ENCODE results near the gene COG8.
A peak's percentile ranks its signal among the peaks of the same experiment; 100 is the strongest.

COG8 gene

DNA sequence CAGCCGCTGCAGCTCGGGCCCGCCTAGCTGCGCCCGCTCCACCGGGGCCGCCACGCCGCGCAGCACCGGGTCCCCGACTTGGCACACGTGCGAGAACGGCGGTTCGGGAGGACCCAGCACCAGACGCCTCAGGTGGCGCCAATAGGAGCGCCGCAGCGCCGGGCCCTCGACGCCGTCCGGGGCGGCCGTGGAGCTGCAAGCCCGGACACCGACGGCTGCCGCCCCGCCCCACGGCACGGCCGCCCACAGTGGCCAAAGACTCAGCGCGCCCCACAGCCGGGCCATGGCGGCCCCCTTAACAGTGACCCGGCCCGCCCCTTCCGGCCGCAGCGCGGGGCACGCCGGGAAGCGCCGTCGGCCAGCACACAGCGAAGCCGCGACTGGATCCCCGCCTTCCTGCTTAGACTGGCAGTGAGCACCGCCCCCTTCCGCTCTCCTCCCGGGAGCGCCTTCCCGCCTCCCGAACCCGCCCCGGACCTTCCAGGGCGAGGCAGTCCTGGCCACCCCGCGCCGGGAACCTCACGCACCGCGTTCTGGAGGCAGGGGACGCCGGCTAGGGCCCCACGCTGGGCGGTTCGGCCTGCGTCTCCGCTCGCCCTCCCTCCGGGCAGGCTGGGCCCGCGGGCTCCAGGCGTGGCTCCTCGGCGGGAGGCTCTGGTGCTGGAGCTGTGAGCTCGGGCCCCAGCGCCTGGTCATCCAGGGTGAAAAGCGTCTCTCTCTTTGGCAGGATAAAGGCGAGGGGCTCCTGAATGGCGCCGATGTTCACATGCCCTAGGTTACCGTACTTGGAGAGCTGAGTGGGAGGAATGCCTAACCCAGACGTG, 8.9 kb downstream of the COG8 start, which contains the start of gene PDF:
PDF (minus strand) TSS at position 303 of the 824 bp plus-strand sequence; CDS start at position 285, 18 bp downstream.
- peak within 1 kb of the TSS; percentile 73 for H3K4me3 ChIP-seq (ENCODE audit: low read length)
- DNase-seq (ENCODE audit: low read depth): peak; percentile 95
- TF ChIP-seq, protein P1, sequence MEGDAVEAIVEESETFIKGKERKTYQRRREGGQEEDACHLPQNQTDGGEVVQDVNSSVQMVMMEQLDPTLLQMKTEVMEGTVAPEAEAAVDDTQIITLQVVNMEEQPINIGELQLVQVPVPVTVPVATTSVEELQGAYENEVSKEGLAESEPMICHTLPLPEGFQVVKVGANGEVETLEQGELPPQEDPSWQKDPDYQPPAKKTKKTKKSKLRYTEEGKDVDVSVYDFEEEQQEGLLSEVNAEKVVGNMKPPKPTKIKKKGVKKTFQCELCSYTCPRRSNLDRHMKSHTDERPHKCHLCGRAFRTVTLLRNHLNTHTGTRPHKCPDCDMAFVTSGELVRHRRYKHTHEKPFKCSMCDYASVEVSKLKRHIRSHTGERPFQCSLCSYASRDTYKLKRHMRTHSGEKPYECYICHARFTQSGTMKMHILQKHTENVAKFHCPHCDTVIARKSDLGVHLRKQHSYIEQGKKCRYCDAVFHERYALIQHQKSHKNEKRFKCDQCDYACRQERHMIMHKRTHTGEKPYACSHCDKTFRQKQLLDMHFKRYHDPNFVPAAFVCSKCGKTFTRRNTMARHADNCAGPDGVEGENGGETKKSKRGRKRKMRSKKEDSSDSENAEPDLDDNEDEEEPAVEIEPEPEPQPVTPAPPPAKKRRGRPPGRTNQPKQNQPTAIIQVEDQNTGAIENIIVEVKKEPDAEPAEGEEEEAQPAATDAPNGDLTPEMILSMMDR (IDR thresholded peaks at IDR 0.05; ENCODE audit: insufficient read depth, low read depth, low read length, missing control alignments): no peak

DNA sequence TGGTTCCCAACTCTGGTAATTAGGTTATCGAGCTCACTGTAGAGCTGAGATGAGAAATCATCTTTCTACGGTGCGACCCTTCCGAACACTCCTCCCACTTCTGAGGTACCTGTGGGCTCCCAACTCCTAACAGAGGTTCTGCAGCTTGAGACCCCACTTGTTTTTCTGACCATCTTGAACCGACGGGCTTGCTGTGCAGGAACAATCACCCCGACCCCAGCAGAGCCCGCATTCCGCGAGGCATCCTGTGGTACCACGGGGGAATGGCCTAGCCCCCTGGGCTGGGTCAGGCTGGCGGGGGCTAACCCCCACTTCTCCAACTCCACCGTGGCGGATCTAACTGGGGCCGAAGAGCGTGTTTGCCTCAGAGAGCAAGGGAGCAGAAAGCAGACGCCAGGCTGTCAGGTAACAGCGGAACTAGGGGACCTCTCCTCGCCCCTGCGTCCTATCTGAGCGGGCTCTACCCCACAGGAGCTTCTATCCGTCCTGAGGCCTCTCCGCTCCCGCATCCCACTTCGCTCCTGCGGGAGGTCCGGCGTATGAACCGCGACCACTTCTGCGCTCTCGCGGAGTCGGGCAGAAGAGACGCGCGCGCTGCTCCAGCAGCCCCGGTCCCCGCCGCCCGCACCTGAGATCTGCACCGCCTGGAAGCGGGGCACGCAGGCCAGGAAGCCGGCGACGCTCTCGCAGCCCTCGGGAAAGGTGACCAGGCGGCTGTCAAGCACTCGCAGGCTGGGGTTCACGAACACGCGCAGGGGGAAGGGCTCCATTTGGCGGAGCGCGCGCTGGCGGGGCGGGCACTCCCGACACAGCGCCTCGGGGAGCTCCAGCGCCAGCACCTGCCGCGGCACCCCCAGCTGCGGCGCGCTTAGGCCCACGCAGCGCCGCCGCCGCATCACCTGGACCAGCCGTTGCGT, 9.7 kb downstream of the COG8 start:
- TF ChIP-seq, protein P1 (IDR thresholded peaks at IDR 0.05; ENCODE audit: insufficient read depth, low read depth, low read length, missing control alignments): no peak
- DNase-seq (ENCODE audit: low read depth): peak; percentile 60
- H3K4me3 ChIP-seq (ENCODE audit: low read length): peak overlapping the region; percentile 73

DNA sequence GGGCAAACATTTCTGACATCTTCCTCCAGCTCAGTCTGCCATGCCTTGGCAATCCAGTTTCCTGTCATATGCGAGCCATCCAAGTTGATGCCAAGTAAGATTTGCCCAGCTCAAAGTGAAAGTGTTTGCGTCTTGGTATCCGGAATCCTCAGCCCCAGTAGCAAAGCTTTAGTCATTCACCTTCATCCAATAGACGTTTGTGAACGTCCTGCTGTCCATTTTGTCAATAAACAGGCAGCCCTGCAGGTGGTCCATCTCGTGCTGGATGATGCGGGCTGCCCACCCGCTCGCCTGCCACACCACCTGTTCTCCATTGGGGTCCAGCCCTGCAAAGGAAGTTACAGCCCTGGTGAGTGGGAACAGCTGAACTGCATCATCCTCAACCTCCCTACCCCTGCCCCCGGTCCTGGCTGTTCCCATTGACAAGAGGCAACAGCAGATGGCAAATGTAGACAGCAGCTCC, 10.5 kb downstream of the COG8 start:
- peak overlapping the region; percentile 73 for H3K4me3 ChIP-seq (ENCODE audit: low read length)
- TF ChIP-seq, protein P1 (IDR thresholded peaks at IDR 0.05; ENCODE audit: insufficient read depth, low read depth, low read length, missing control alignments): no peak
- peak; percentile 43 for DNase-seq (ENCODE audit: low read depth)

DNA sequence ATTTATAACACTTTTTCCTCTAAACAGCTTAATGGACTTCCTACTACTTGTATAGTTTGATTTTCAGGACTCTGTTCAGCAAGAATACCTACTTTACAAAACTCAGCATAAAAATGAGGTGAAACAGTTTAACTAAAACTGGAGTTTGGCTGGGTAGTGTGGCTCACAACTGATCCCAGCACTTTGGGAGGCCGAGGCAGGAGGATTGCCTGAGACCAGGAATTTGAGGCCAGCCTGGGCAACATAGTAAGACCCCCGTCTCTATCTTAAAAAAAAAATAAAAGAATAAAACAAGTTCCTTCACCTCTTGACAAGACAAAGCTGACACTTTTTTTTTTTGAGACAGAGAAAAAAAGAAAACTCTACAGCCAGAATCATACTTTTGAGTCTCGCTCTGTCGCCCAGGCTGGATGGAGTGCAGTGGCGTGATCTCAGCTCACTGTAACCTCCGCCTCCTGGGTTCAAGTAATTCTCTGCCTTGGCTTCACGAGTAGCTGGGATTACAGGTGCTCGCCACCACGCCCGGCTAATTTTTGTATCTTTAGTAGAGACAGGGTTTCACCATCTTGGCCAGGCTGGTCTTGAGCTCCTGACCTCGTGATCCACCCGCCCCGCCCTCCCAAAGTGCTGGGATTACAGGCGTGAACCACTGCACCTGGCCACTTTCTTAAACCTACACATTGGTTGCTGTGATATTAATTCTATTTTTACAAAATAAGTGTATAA, 11.6 kb downstream of the COG8 start:
- TF ChIP-seq, protein P1 (IDR thresholded peaks at IDR 0.05; ENCODE audit: insufficient read depth, low read depth, low read length, missing control alignments): no peak
- no peak for DNase-seq (ENCODE audit: low read depth)
- no peak overlapping the region for H3K4me3 ChIP-seq (ENCODE audit: low read length)

DNA sequence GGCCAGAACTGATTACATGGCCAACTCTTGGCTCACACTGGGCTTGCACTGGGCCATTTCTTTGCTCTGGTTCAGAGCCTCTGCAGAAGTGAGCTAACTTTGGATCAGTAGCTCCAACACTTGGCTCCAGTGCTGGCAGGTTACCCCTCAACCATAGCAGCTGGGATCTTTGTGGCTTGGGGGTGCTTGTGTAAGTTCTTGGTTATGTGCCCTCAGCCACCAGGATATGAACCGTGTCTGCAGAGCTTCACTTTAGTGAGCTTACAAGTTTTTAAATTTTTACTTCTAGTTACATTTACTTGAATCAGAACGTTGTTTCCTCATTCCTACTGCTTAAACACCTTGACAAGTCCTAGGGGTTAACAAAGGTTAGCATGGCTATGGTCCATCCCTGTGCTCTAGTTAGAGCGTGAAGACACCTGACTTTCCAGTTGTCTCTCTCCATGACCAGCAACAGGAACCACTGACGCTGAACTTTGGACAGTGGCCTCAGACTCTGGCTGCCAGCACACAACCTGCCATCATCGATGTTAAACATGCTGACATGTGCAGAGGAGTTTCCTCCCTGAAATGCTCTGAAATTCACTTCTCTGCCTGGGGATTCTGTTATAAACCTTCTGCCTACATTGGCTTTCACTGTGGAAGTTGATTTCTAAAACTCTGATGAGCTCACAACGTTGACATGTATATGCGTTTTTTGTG, 13.0 kb downstream of the COG8 start:
- TF ChIP-seq, protein P1 (IDR thresholded peaks at IDR 0.05; ENCODE audit: insufficient read depth, low read depth, low read length, missing control alignments): no peak
- no peak overlapping the region for H3K4me3 ChIP-seq (ENCODE audit: low read length)
- DNase-seq (ENCODE audit: low read depth): no peak

DNA sequence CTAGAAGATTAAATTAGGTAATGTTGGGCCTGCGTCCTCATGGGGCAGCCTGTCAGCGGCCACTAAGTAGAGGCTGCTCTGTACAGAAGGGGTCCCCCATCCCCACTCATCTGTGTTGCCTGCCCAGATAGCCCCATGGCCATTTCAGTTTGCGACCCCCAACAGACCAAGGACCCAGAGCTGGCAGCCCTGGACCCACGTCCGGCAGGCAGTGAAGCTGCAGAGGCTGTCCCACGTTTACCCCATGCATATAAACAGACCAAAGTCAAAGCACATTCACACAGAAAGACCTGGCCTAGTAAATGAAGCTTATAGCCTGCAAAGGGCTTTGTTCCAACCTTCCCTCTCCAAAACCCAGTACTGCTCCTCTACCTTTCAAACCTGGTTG, 13.6 kb downstream of the COG8 start:
- no peak for DNase-seq (ENCODE audit: low read depth)
- TF ChIP-seq, protein P1 (IDR thresholded peaks at IDR 0.05; ENCODE audit: insufficient read depth, low read depth, low read length, missing control alignments): no peak
- H3K4me3 ChIP-seq (ENCODE audit: low read length): no peak overlapping the region

All from epithelial cell of esophagus (primary cell).